Measurements from ENCODE around the gene UTS2B. TPM values are rescaled to one million over a fixed set of nuclear protein-coding genes. Genes with fewer than 3 reads are reported as not detected.

Gene UTS2B
- total and polyA plus RNA-seq, 2 donors = 0.34 to 0.85 TPM

DNA sequence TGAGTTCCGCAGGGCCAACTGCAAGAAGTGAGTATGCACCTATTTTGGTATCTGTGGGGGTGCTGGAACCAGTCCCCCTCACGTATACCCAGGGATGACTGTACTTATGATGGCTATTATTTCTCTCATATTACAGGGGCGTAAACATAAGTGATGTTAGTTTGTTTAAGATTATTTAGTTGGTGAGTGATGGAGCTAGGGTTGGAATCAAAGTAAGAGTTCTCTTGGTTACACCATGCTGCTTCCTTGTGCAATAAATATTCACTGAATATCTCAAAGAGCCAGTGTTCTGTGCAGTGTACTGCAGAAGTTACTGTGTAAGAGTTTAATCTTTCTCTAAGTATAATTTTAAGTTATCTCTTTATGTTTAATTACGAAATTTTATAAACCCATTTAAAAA lies 12.8 kb upstream of the UTS2B start:
- no peak overlapping the region for H3K27ac ChIP-seq (ENCODE audit: low read depth)
- DNase-seq (ENCODE audit: extremely low spot score) = no peak
- peaks cover 2% of the 10 kb centered on the region for H3K4me1 ChIP-seq (ENCODE audit: insufficient read depth)
- H3K36me3 ChIP-seq (ENCODE audit: insufficient read depth) = no peaks in the 10 kb centered on the region
- WGBS = 89% methylated on average over 4 of the region's 4 CpGs
- H3K4me3 ChIP-seq (ENCODE audit: low read depth, low read length) = no peak overlapping the region

DNA sequence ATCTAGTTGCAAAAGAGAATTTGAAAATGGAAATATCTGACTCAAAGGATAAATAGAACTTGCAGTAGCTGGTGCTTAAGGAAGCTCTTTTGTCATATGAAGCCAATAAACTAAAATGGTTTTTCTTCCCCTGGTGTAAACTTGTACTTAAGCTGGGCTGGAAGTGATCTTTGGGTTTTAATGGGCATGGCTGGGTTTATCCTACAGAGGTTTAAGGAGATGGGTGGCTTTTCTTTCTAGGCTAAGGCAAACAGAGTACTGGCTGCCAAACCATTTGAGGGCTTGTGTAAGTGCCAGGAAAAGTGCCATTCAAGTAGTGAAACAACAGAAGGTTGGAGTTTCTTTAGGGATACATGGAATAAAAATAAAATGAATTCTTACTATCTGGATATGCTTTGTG lies 12.1 kb upstream of the UTS2B start:
- no peaks in the 10 kb centered on the region for H3K36me3 ChIP-seq (ENCODE audit: insufficient read depth)
- peak overlapping the region; percentile 16 for H3K27ac ChIP-seq (ENCODE audit: low read depth)
- no peak for DNase-seq (ENCODE audit: extremely low spot score)
- no peak overlapping the region for H3K4me3 ChIP-seq (ENCODE audit: low read depth, low read length)
- peaks cover 2% of the 10 kb centered on the region for H3K4me1 ChIP-seq (ENCODE audit: insufficient read depth)

DNA sequence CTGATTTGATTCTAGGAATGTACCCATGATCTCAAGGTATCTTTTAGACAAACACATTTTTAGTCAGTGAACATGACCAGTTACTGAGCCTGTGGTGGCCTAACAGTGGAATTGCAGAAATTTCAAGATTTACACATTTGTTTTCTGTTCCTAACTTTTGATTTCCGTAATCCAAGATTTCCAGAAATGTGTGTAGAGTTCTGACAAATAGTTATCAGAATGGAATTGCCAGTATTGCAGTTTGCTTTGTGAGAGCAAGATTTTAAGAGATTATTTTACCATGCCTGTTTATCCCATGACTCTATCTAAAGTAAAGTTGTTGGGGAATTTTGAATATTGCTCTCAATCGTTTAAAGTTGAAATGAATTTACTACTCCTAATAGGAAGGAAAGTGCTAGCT lies 11.7 kb upstream of the UTS2B start:
- Histone ChIP-seq H3K36me3 (ENCODE audit: insufficient read depth) (no peaks in the 10 kb centered on the region), H3K4me1 (ENCODE audit: insufficient read depth) (peaks cover 2% of the 10 kb centered on the region), H3K27ac (ENCODE audit: low read depth) (no peak overlapping the region), H3K4me3 (ENCODE audit: low read depth, low read length) (no peak overlapping the region)
- WGBS = 65% methylated on average over 2 of the region's 2 CpGs
- DNase-seq (ENCODE audit: extremely low spot score) = no peak

DNA sequence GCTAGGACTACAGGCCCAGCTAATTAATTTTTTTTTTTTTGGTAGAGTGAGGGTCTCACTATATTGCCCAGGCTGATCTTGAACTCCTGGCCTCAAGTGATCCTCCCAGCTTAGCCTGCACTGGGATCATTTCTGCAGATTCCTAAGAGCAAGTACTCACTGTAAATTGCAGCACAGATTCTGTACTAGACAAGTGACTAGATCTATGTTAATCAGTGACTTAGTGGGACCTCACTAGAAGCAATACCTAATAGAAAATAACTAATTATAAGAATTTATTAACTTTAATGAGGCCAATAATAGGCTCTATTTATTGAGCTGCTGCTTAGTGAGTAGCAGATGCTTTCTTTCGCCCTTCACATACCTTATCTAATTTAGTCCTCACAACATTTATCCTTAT lies 10.6 kb upstream of the UTS2B start:
- Histone ChIP-seq H3K4me3 (ENCODE audit: low read depth, low read length) (no peak overlapping the region), H3K36me3 (ENCODE audit: insufficient read depth) (no peaks in the 10 kb centered on the region), H3K4me1 (ENCODE audit: insufficient read depth) (peaks cover 2% of the 10 kb centered on the region), H3K27ac (ENCODE audit: low read depth) (no peak overlapping the region)
- 98% methylated on average over 1 of the region's 1 CpG for WGBS
- DNase-seq (ENCODE audit: extremely low spot score) = no peak

DNA sequence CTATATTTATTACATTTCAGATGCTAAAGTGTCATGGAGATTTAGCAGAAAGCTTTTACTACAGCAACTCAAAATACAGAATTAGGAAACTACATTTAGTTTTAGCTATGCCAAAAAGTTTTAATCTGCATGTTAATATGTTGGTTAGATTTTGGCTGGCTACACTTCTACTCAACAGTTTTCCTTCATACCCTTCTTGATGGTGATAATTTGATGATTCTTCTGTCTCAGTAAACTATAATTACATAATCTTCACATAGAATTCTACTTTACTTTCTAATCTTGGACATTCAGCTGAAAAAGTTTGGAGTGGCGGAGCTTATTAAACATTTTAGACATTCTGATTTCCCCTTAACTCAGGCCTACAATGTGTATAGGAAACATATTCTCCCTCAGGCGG lies 10.0 kb upstream of the UTS2B start:
- Histone ChIP-seq H3K27ac (ENCODE audit: low read depth) (no peak overlapping the region), H3K36me3 (ENCODE audit: insufficient read depth) (no peaks in the 10 kb centered on the region), H3K4me3 (ENCODE audit: low read depth, low read length) (no peak overlapping the region), H3K4me1 (ENCODE audit: insufficient read depth) (peaks cover 2% of the 10 kb centered on the region)
- whole genome bisulfite sequencing = 98% methylated on average over 2 of the region's 2 CpGs
- DNase-seq (ENCODE audit: extremely low spot score) = no peak

DNA sequence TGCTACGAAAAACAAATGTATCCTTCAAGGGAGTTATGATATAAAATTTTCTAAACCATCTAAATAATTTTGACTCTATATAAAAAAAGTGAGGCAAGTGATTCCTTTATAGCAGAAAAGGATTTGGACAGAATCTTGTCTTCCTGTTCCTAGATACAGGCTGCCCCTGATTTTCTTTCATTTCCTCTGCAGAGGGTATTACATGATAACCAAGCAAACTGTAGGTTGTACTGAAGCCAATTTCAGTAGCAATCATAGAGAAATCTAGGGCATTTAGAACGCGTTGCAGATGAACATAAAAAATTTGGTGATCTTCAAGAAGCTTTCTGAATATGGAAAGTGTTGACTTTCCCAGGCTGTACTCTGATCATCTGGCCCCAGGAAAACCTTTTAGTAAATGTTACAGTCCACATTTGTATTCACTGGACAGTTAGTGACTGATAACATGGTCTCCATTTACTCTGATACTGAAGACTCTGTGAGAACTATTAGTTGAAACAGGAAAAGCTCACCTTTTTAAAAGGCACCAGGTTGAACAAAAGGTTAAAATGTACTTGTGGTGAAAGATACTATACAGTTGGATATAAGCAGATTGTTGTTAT lies 9.1 kb upstream of the UTS2B start:
- H3K4me3 ChIP-seq (ENCODE audit: low read depth, low read length) = no peak overlapping the region
- peaks cover 2% of the 10 kb centered on the region for H3K4me1 ChIP-seq (ENCODE audit: insufficient read depth)
- no peak overlapping the region for H3K27ac ChIP-seq (ENCODE audit: low read depth)
- no peak for DNase-seq (ENCODE audit: extremely low spot score)
- 49% methylated on average over 3 of the region's 3 CpGs for WGBS
- no peaks in the 10 kb centered on the region for H3K36me3 ChIP-seq (ENCODE audit: insufficient read depth)

DNA sequence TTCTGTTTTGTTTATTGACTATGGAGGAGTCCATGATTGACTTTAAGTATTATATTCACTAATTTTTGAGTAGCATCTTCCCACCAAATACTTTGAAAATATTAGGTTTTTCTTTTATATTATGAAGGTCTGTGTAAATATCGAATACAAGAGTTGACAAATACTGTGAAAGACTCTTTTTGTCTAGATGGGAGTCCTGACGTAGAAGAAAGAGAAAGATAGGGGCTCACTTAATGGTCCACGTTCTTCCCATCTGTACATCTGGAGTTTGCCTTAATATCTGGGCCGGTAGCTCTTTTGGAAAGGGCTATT lies 7.8 kb upstream of the UTS2B start:
- H3K36me3 ChIP-seq (ENCODE audit: insufficient read depth) = no peaks in the 10 kb centered on the region
- H3K27ac ChIP-seq (ENCODE audit: low read depth) = no peak overlapping the region
- no peak for DNase-seq (ENCODE audit: extremely low spot score)
- peaks cover 2% of the 10 kb centered on the region for H3K4me1 ChIP-seq (ENCODE audit: insufficient read depth)
- WGBS = 95% methylated on average over 4 of the region's 4 CpGs
- no peak overlapping the region for H3K4me3 ChIP-seq (ENCODE audit: low read depth, low read length)

DNA sequence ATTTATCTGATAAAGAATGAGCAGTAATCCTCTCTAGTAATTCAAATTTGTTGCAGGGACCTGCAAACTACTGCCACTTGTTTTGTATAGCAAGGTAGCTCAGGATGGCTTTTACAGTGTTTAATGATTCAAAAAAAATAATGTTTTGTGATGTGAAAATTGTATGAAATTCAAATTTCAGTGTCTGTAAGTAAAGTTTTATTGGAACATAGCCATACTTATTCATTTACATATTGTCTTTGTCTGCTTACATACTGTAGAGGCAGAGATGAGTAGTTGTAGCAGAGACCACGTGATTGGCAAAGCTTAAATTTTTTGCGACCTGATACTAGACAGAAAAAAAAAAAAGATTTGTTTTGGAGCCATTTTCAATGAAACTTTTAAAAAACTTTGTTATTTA lies 6.5 kb upstream of the UTS2B start:
- Histone ChIP-seq H3K4me3 (ENCODE audit: low read depth, low read length) (no peak overlapping the region), H3K36me3 (ENCODE audit: insufficient read depth) (no peaks in the 10 kb centered on the region), H3K27ac (ENCODE audit: low read depth) (no peak overlapping the region), H3K4me1 (ENCODE audit: insufficient read depth) (no peaks in the 10 kb centered on the region)
- WGBS = 76% methylated on average over 2 of the region's 2 CpGs
- DNase-seq (ENCODE audit: extremely low spot score) = no peak

DNA sequence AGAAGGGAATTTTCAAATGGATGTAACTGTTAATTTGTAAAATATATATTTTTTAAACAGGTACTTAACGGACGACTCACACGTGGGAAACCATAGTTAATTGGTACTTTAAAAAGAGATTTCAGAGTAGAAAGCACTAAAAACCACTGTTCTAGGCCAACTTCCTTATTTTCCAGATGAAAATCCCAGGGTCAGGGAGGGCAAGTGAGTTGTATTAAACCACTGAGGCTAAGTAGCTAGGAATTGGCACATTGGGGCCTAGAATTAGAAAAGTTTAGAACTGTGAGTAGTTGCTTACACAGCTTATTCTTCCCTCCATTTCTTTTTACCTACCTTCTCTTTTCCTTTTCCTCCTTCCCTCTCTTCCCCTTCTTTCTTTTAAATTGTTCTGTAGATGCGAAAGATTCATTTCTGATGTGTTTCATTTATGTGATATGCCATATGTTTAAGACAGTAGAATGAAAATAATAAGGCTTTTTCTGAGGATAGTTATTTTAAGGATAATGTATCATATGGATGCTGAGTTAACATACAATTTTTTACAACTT lies 4.1 kb upstream of the UTS2B start:
- no peak overlapping the region for H3K4me3 ChIP-seq (ENCODE audit: low read depth, low read length)

DNA sequence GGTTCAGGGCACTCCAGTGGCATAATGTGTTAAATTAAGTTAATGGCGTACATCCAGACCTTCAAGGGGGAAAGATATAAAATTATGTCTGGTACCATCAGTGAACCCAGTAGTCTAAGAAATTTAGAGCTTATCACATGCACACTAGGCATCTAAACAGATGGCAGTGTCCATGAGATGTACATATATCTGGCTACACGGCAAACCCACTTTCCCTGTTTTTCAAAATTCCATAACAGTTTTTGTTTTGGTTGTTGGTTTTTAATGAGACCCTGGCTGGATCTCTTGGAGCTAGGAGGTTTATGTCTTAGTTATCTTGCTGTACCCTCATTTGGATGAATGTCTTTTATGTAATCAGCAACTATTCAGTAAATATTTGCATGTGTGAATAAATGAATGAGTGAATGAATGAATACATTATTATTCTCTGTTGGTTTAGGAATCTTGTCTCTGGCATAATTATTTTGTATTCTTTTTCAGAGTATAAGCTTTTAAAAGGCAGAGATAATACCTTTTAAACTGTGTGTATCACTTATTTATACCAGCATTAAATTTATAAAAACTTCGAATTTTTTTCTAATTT lies 3.1 kb upstream of the UTS2B start:
- no peak for DNase-seq (ENCODE audit: extremely low spot score)
- no peaks in the 10 kb centered on the region for H3K4me1 ChIP-seq (ENCODE audit: insufficient read depth)
- no peak overlapping the region for H3K27ac ChIP-seq (ENCODE audit: low read depth)
- no peak overlapping the region for H3K4me3 ChIP-seq (ENCODE audit: low read depth, low read length)
- H3K36me3 ChIP-seq (ENCODE audit: insufficient read depth) = no peaks in the 10 kb centered on the region
- 92% methylated on average over 3 of the region's 3 CpGs for whole genome bisulfite sequencing

More for the DNA sequence above, 4.1 kb upstream of the UTS2B start:
- no peak overlapping the region for H3K27ac ChIP-seq (ENCODE audit: low read depth)
- WGBS = 90% methylated on average over 4 of the region's 4 CpGs
- no peak for DNase-seq (ENCODE audit: extremely low spot score)
- H3K4me1 ChIP-seq (ENCODE audit: insufficient read depth) = no peaks in the 10 kb centered on the region
- no peaks in the 10 kb centered on the region for H3K36me3 ChIP-seq (ENCODE audit: insufficient read depth)

DNA sequence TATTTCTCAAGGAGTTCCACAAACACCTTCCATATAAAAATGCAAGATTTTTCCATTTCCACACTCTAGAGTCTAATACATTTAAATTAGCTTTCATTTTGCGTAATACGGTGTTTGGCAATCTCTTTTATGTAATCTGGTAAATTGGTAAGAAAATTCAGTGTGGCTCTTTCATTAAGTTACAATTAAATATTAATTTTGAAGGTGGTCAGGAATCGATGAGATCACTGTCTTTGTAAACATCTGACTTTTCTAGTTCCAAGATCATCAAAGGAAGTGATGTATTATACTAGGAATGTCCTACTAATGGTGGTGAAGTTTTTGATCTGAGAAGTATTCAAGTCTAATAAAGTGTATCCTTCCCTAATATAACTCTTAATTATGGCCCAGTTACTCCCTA lies 1.1 kb upstream of the UTS2B start:
- no peak for DNase-seq (ENCODE audit: extremely low spot score)
- no peak overlapping the region for H3K4me3 ChIP-seq (ENCODE audit: low read depth, low read length)
- no peaks in the 10 kb centered on the region for H3K36me3 ChIP-seq (ENCODE audit: insufficient read depth)
- no peaks in the 10 kb centered on the region for H3K4me1 ChIP-seq (ENCODE audit: insufficient read depth)
- H3K27ac ChIP-seq (ENCODE audit: low read depth) = no peak overlapping the region
- WGBS = 74% methylated on average over 3 of the region's 3 CpGs

DNA sequence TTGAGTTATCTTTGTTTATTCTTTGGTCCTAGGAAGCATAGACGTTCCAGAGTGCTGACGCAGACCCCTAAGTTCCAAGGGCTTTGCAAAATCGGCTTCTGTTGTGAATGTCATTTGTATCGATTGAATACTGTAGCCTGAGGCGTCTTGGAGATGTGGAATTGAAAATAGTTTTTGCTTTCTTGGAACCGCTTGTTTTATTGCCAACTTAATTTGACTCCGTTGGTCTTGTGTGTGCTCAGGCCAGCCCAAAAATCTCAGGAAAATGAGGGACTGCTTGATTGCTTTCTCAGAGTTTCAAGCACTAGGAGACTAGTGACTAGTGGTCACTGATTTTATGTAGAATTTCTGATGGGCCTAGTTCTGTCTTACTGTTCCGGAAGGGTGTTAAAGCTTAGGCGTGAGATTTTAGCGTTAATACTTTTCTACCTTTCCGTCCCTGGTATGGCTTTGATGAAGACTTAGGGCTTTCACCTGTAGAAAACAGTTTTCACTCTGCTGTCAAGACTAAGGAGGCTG lies 263 bp upstream of the UTS2B start:
- DNase-seq (ENCODE audit: extremely low spot score) = no peak
- H3K4me1 ChIP-seq (ENCODE audit: insufficient read depth) = no peaks in the 10 kb centered on the region
- WGBS = 29% methylated on average over 11 of the region's 11 CpGs
- peak overlapping the region; percentile 81 for H3K4me3 ChIP-seq (ENCODE audit: low read depth, low read length)
- peak overlapping the region; percentile 45 for H3K27ac ChIP-seq (ENCODE audit: low read depth)
- H3K36me3 ChIP-seq (ENCODE audit: insufficient read depth) = no peaks in the 10 kb centered on the region

DNA sequence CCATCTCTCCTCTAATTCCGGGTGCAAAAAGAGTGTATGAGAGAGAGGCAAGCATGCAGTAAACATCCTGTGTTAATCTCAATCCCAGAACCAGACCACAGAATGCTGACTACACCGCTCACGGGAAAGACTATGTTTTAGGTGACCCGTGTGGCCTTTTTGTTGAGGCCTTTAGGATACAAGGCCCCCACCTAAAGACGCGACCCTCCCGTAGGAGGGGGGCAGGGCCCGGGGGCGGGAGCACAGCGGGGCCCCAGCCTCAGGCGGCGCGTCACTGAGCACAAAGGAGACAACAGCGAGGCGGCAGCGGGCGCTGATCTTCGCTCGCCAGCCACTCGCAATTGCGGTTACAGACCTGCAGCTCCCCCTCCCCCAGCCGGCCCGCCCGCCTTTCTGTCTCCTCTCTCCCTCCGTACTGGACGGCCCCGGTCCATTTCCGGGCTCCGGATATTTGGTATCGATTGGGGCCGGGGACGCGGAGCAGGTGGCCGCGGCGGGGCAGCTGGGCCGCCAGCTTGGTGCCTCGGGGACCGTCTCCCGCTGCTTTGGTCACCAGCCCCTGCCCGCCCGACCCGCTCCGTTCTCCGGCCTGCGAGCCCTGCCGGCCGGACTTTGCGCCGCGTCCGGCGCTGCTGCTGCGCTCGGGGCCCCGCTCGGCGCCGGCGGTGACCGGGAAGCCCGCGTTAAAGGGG lies 1.2 kb downstream of the UTS2B start, which contains the start of gene CCDC50:
CCDC50 (plus strand) TSS at position 433 of the 692 bp plus-strand sequence. CDS start 281 bp downstream, outside the sequence.
- no peaks in the 10 kb centered on the region for H3K4me1 ChIP-seq (ENCODE audit: insufficient read depth)
- WGBS = under 1% methylated on average over 63 of the region's 63 CpGs
- peak; percentile 52 for DNase-seq (ENCODE audit: extremely low spot score)
- no peaks in the 10 kb centered on the region for H3K36me3 ChIP-seq (ENCODE audit: insufficient read depth)
- H3K4me3 ChIP-seq (ENCODE audit: low read depth, low read length) = peak within 1 kb of the TSS; percentile 81
- peak within 1 kb of the TSS; percentile 68 for H3K27ac ChIP-seq (ENCODE audit: low read depth)

DNA sequence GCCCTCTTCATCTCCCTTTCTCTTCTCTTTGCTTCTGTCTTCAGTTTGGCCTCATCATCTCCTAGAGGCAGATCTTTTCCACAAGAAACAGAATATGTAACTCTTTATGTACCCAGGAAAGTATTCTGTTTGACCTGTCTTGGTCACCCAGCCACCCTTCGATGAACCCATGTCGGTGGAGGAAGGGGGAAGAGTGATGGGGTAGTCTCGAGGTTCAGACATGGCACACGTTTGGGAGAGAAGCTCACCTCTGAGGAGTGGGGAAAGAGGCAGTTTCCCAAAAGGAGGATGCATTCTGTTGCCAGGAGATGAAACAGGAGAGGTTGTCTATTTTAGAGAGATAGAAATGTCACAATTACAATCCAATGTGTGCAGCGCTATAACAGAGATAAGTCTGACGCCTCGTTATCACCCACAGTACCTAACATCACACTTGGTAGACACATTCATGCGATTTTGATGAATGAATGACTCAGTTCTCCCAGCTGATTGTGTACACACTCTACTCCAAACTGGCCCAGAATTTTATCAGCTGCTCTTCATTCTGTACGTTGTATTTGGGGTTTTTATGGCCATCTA lies 1.9 kb downstream of the UTS2B start:
- WGBS = 55% methylated on average over 9 of the region's 9 CpGs
- Histone ChIP-seq H3K27ac (ENCODE audit: low read depth) (no peak overlapping the region), H3K4me1 (ENCODE audit: insufficient read depth) (no peaks in the 10 kb centered on the region), H3K36me3 (ENCODE audit: insufficient read depth) (no peaks in the 10 kb centered on the region), H3K4me3 (ENCODE audit: low read depth, low read length) (peak overlapping the region; percentile 81)
- DNase-seq (ENCODE audit: extremely low spot score) = no peak
